H9 (cell line): ENCODE results near the gene SCP2D1. TPM values are rescaled to one million over a fixed set of nuclear protein-coding genes. Genes with fewer than 3 reads are reported as not detected.

Experiments
- DNase-seq: peaks from one replicate; pipeline ENCODE4 v3.0.0-alpha.2; 2017
- H2AFZ ChIP-seq: one replicate; pipeline ENCODE4 v1.6.1; 2013; ENCODE audit warnings: mild to moderate bottlenecking, low read length, control low read depth, moderate library complexity
- H2AK5ac ChIP-seq: 2 replicates; pipeline ENCODE4 v1.6.1; 2013; ENCODE audit warnings: low read length, control low read depth, mixed read lengths; ENCODE audit not compliant: insufficient read length
- H2BK120ac ChIP-seq: one replicate; pipeline ENCODE4 v1.6.1; 2013; ENCODE audit warnings: low read depth, mild to moderate bottlenecking, low read length, control low read depth, inconsistent platforms; ENCODE audit not compliant: poor library complexity, severe bottlenecking
- H2BK12ac ChIP-seq: 2 replicates; pipeline ENCODE4 v1.6.1; 2013; ENCODE audit warnings: low read length, control low read depth, mixed read lengths, low read depth; ENCODE audit not compliant: insufficient read length
- H2BK15ac ChIP-seq: 2 replicates; pipeline ENCODE4 v1.6.1; 2013; ENCODE audit warnings: low read depth, low read length, control low read depth
- H2BK20ac ChIP-seq: one replicate; pipeline ENCODE4 v1.6.1; 2013; ENCODE audit warnings: low read depth, mild to moderate bottlenecking, low read length, control low read depth, inconsistent platforms; ENCODE audit not compliant: poor library complexity, severe bottlenecking
- H2BK5ac ChIP-seq: 2 replicates; pipeline ENCODE4 v1.6.1; 2013; ENCODE audit warnings: low read length, control low read depth, mixed read lengths; ENCODE audit not compliant: insufficient read length
- H3K14ac ChIP-seq: 2 replicates; pipeline ENCODE4 v1.6.1; 2013; ENCODE audit warnings: low read length, control low read depth; ENCODE audit not compliant: insufficient read depth
- H3K18ac ChIP-seq: 2 replicates; pipeline ENCODE4 v1.6.1; 2013; ENCODE audit warnings: low read depth, mild to moderate bottlenecking, mixed read lengths, low read length, control low read depth; ENCODE audit not compliant: insufficient read length
- H3K23ac ChIP-seq: 2 replicates; pipeline ENCODE4 v1.6.1; 2013; ENCODE audit warnings: low read length, control low read depth, mixed read lengths, low read depth; ENCODE audit not compliant: insufficient read length
- H3K23me2 ChIP-seq: 2 replicates; pipeline ENCODE4 v1.6.1; 2013; ENCODE audit warnings: low read depth, mild to moderate bottlenecking, mixed read lengths, low read length, control low read depth; ENCODE audit not compliant: insufficient read length, poor library complexity, severe bottlenecking
- H3K27ac ChIP-seq: 2 replicates; pipeline ENCODE4 v1.5.1; 2013; ENCODE audit warnings: low read length, control low read depth, mixed read lengths, low read depth; ENCODE audit not compliant: insufficient read length
- H3K27me3 ChIP-seq: 2 replicates; pipeline ENCODE4 v1.6.1; 2013; ENCODE audit warnings: low read length, control low read depth, inconsistent platforms; ENCODE audit not compliant: insufficient read depth
- H3K4ac ChIP-seq: 2 replicates; pipeline ENCODE4 v1.6.1; 2013; ENCODE audit warnings: low read depth, mild to moderate bottlenecking, control low read depth, inconsistent platforms, low read length, moderate library complexity
- H3K4me1 ChIP-seq: 2 replicates; pipeline ENCODE4 v1.6.1; 2013; ENCODE audit warnings: low read length, control low read depth, inconsistent platforms; ENCODE audit not compliant: insufficient read depth
- H3K4me2 ChIP-seq: 2 replicates; pipeline ENCODE4 v1.6.1; 2013; ENCODE audit warnings: low read length, control low read depth, mixed read lengths; ENCODE audit not compliant: insufficient read length, insufficient read depth
- H3K56ac ChIP-seq: 2 replicates; pipeline ENCODE4 v1.6.1; 2013; ENCODE audit warnings: low read depth, mild to moderate bottlenecking, mixed read lengths, low read length, control low read depth; ENCODE audit not compliant: insufficient read length
- H3K79me1 ChIP-seq: 2 replicates; pipeline ENCODE4 v1.6.1; 2013; ENCODE audit warnings: low read depth, mild to moderate bottlenecking, moderate library complexity, low read length, control low read depth, inconsistent platforms; ENCODE audit not compliant: insufficient read depth, poor library complexity, severe bottlenecking
- H3K79me2 ChIP-seq: 2 replicates; pipeline ENCODE4 v1.6.1; 2013; ENCODE audit warnings: low read length, control low read depth, inconsistent platforms; ENCODE audit not compliant: insufficient read depth
- H3K9ac ChIP-seq: 2 replicates; pipeline ENCODE4 v1.6.1; 2013; ENCODE audit warnings: low read length, control low read depth, mixed read lengths; ENCODE audit not compliant: insufficient read length; ENCODE audit errors: extremely low read depth
- H3K9me3 ChIP-seq: one replicate; pipeline ENCODE4 v1.6.1; 2013; ENCODE audit warnings: low read depth, low read length, inconsistent platforms; ENCODE audit not compliant: control insufficient read depth
- H3T11ph ChIP-seq: one replicate; pipeline ENCODE4 v1.6.1; 2013; ENCODE audit warnings: mild to moderate bottlenecking, low read length, control low read depth, inconsistent platforms
- H4K20me1 ChIP-seq: one replicate; pipeline ENCODE4 v1.6.1; 2013; ENCODE audit not compliant: control insufficient read depth, insufficient read length, insufficient read depth
- H4K5ac ChIP-seq: 2 replicates; pipeline ENCODE4 v1.6.1; 2013; ENCODE audit warnings: low read depth, mild to moderate bottlenecking, mixed read lengths, low read length, control low read depth; ENCODE audit not compliant: insufficient read length
- H4K8ac ChIP-seq: replicated peaks from 2 replicates; pipeline ENCODE4 v1.6.1; 2013; ENCODE audit warnings: low read length, control low read depth, mixed read lengths, low read depth; ENCODE audit not compliant: insufficient read length
- H4K91ac ChIP-seq: 2 replicates; pipeline ENCODE4 v1.6.1; 2013; ENCODE audit warnings: low read depth, mild to moderate bottlenecking, moderate library complexity, mixed read lengths, low read length, control low read depth; ENCODE audit not compliant: insufficient read length
- H3K27ac Mint-ChIP-seq, 3 experiments: 2 replicates in 2 of 3; 3 replicates in 1 of 3; pipeline ENCODE4 v1.8.0; 2020 to 2021; ENCODE audit warnings: mixed read lengths in 3 of 3, mild to moderate bottlenecking in 1 of 3, moderate library complexity in 1 of 3
- H3K27me3 Mint-ChIP-seq: 2 replicates; pipeline ENCODE4 v1.8.0; 2021; ENCODE audit warnings: low read depth, mild to moderate bottlenecking, moderate library complexity, mixed read lengths
- H3K36me3 Mint-ChIP-seq, 3 experiments: 2 replicates in 2 of 3; 3 replicates in 1 of 3; pipeline ENCODE4 v1.8.0; 2020 to 2021; ENCODE audit warnings: low read depth in 3 of 3, mixed read lengths in 3 of 3; ENCODE audit not compliant: insufficient read depth in 1 of 3
- H3K4me1 Mint-ChIP-seq, 2 experiments: 2 replicates each; pipeline ENCODE4 v1.8.0; 2020; ENCODE audit warnings: mixed read lengths in 2 of 2
- H3K4me3 Mint-ChIP-seq, 2 experiments: 2 replicates in 1 of 2; 3 replicates in 1 of 2; pipeline ENCODE4 v1.8.0; 2020 to 2021; ENCODE audit warnings: mild to moderate bottlenecking in 2 of 2, mixed read lengths in 2 of 2, moderate library complexity in 1 of 2
- H3K9me3 Mint-ChIP-seq, 2 experiments: 2 replicates in 1 of 2; 3 replicates in 1 of 2; pipeline ENCODE4 v1.8.0; 2020; ENCODE audit warnings: mild to moderate bottlenecking in 2 of 2, mixed read lengths in 2 of 2, moderate library complexity in 1 of 2
- WGBS: extraction: QIAGEN DNeasy Blood & Tissue Kit; methylation state at CpG from one replicate; pipeline ENCODE4 v1.1.7; 2013; ENCODE audit warnings: missing lambda C conversion rate, low lambda C conversion rate, mixed read lengths; ENCODE audit not compliant: insufficient read length; ENCODE audit errors: extremely low coverage; 5-methylcytosine and 5-hydroxymethylcytosine counted together
- total RNA-seq: library from RNA; stranded (reverse); gene quantifications from 2 replicates; pipeline ENCODE4 v1.2.1, GENCODE V29; 2021
- TF ChIP-seq, protein P1 (sequence below): fragments of 200-600 bp; sonication (generic); conservative IDR thresholded peaks from 3 replicates; pipeline ENCODE4 v1.8.0; 2021; ENCODE audit warnings: antibody characterized with exemption, mild to moderate bottlenecking

SCP2D1 gene
- total RNA-seq, 1 experiment from 2014 or later, result not detected

DNA sequence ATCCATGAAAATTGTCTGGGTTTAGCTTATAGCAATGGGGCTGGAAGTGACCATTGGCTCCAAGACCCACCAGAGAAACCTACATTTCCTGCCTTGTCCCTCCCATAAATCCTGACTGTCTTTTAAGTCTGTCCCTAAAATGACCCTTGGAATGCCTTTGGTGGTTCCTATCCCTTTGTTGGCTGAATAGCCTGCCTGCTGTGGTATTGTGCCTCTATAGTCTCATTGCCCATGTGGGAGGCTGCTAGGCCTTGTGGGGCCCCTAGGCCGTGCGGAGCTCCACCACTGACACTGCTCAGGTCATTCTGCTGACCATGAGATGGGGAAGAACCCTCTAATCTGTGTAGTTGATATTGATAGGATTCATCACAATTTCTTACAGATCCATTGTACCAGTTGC is 43.3 kb downstream of the SCP2D1 start:
- H2BK15ac ChIP-seq, result no peak overlapping the region
- TF ChIP-seq, protein P1, sequence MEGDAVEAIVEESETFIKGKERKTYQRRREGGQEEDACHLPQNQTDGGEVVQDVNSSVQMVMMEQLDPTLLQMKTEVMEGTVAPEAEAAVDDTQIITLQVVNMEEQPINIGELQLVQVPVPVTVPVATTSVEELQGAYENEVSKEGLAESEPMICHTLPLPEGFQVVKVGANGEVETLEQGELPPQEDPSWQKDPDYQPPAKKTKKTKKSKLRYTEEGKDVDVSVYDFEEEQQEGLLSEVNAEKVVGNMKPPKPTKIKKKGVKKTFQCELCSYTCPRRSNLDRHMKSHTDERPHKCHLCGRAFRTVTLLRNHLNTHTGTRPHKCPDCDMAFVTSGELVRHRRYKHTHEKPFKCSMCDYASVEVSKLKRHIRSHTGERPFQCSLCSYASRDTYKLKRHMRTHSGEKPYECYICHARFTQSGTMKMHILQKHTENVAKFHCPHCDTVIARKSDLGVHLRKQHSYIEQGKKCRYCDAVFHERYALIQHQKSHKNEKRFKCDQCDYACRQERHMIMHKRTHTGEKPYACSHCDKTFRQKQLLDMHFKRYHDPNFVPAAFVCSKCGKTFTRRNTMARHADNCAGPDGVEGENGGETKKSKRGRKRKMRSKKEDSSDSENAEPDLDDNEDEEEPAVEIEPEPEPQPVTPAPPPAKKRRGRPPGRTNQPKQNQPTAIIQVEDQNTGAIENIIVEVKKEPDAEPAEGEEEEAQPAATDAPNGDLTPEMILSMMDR, result no peak
- no CpG with 5 or more reads among the region's 2 CpGs for WGBS
- H3T11ph ChIP-seq, result no peak overlapping the region
- no peak overlapping the region for H3K27ac ChIP-seq
- H4K20me1 ChIP-seq, result no peaks in the 10 kb centered on the region
- H3K14ac ChIP-seq, result no peak overlapping the region
- H3K27me3 ChIP-seq, result peaks cover 36% of the 10 kb centered on the region
- peaks cover 6 to 12% of the 10 kb centered on the region in 2 experiments for H3K9me3 Mint-ChIP-seq
- H3K36me3 Mint-ChIP-seq, result peaks cover 0 to 1% (median 0%) of the 10 kb centered on the region in 3 experiments; a peak in 1 of 7 replicates
- no peak overlapping the region for H2BK12ac ChIP-seq
- H3K27me3 Mint-ChIP-seq, result peaks cover 95% of the 10 kb centered on the region
- H3K4me1 ChIP-seq, result no peaks in the 10 kb centered on the region
- no peak overlapping the region for H3K4ac ChIP-seq
- H3K79me1 ChIP-seq, result no peaks in the 10 kb centered on the region
- H2AK5ac ChIP-seq, result no peak overlapping the region
- no peak overlapping the region for H3K4me2 ChIP-seq
- no peak overlapping the region for H4K5ac ChIP-seq
- DNase-seq, result peak; percentile 53
- no peaks in the 10 kb centered on the region for H3K9me3 ChIP-seq
- no peak overlapping the region for H3K9ac ChIP-seq
- H3K56ac ChIP-seq, result no peak overlapping the region
- no peak overlapping the region; a peak in 1 of 5 replicates for H3K4me3 Mint-ChIP-seq
- H3K79me2 ChIP-seq, result no peaks in the 10 kb centered on the region
- no peak overlapping the region for H4K91ac ChIP-seq
- H3K23ac ChIP-seq, result no peak overlapping the region
- no peak overlapping the region for H2AFZ ChIP-seq
- no peak overlapping the region for H2BK5ac ChIP-seq
- H3K18ac ChIP-seq, result no peak overlapping the region
- no peaks in the 10 kb centered on the region for H3K23me2 ChIP-seq
- H2BK20ac ChIP-seq, result no peak overlapping the region
- peaks cover 7 to 12% of the 10 kb centered on the region in 2 experiments; a peak in 3 of 4 replicates for H3K4me1 Mint-ChIP-seq
- H2BK120ac ChIP-seq, result no peak overlapping the region
- H4K8ac ChIP-seq, result no peak overlapping the region
- H3K27ac Mint-ChIP-seq, result no peak overlapping the region
